Measurements from ENCODE around the gene LRFN4. TPM values are rescaled to one million over a fixed set of nuclear protein-coding genes. Genes with fewer than 3 reads are reported as not detected.

Gene LRFN4
- total RNA-seq, 4 donors from 2014 or later = 1.5 to 17.0 (median 5.4) TPM

DNA sequence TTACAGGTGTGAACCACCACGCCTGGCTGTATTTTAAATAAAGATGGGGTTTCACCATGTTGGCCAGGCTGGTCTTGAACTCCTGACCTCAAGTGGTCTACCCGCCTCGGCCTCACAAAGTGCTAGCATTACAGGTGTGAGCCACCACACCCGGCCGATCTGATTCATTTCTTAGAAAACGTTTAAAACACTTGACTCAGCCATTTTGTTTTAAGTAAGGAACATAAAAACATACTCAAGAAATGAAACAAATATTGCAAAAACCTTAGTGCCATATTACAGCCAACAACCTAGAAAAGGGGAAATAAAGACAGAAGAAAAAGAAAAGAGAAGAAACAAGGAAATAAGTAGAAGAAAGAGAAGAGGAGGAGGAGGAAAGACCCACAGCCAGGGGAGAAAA lies 17.4 kb downstream of the LRFN4 start:
- no peaks in the 10 kb centered on the region for H3K36me3 ChIP-seq
- no peaks in the 10 kb centered on the region for H3K9me3 ChIP-seq
- intact Hi-C loops (cut with DNase I; ENCODE audit: low total_unique reads) = no loop called here
- H3K4me3 ChIP-seq = no peak overlapping the region
- H3K27ac ChIP-seq = no peak overlapping the region
- no peaks in the 10 kb centered on the region for H3K27me3 ChIP-seq
- no peak for TF ChIP-seq POLR2A (IDR thresholded peaks at IDR 0.05)
- TF ChIP-seq, protein P1, sequence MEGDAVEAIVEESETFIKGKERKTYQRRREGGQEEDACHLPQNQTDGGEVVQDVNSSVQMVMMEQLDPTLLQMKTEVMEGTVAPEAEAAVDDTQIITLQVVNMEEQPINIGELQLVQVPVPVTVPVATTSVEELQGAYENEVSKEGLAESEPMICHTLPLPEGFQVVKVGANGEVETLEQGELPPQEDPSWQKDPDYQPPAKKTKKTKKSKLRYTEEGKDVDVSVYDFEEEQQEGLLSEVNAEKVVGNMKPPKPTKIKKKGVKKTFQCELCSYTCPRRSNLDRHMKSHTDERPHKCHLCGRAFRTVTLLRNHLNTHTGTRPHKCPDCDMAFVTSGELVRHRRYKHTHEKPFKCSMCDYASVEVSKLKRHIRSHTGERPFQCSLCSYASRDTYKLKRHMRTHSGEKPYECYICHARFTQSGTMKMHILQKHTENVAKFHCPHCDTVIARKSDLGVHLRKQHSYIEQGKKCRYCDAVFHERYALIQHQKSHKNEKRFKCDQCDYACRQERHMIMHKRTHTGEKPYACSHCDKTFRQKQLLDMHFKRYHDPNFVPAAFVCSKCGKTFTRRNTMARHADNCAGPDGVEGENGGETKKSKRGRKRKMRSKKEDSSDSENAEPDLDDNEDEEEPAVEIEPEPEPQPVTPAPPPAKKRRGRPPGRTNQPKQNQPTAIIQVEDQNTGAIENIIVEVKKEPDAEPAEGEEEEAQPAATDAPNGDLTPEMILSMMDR (IDR thresholded peaks at IDR 0.05) = no peak
- H3K4me1 ChIP-seq = no peaks in the 10 kb centered on the region
- no peak for DNase-seq

DNA sequence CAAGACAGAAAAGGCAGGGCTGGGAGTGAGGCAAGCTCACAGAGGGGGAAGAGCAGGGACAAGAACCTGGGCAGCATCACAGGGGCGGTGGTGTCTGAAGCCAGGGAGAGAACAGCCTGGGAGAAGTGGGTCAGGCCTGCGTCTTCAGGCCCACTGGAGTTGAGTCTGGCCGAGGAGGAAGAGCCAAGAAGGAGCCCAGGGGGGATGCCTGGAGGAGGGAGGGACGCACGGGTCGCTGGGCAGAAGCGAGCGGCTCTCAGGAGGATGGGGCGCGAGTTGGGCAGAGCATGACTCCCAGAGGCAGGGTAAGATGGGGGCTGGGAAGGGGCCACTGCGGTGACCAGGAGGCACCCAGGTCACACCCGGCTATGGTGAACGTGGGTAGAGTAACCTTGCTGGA lies 18.5 kb downstream of the LRFN4 start:
- no peak for TF ChIP-seq POLR2A (IDR thresholded peaks at IDR 0.05)
- TF ChIP-seq, protein P1 (IDR thresholded peaks at IDR 0.05) = no peak
- Histone ChIP-seq H3K4me3 (no peak overlapping the region), H3K9me3 (no peaks in the 10 kb centered on the region), H3K36me3 (no peaks in the 10 kb centered on the region), H3K27me3 (no peaks in the 10 kb centered on the region), H3K4me1 (no peaks in the 10 kb centered on the region), H3K27ac (no peak overlapping the region)
- no peak for DNase-seq
- intact Hi-C loops (cut with DNase I; ENCODE audit: low total_unique reads) = no loop called here

DNA sequence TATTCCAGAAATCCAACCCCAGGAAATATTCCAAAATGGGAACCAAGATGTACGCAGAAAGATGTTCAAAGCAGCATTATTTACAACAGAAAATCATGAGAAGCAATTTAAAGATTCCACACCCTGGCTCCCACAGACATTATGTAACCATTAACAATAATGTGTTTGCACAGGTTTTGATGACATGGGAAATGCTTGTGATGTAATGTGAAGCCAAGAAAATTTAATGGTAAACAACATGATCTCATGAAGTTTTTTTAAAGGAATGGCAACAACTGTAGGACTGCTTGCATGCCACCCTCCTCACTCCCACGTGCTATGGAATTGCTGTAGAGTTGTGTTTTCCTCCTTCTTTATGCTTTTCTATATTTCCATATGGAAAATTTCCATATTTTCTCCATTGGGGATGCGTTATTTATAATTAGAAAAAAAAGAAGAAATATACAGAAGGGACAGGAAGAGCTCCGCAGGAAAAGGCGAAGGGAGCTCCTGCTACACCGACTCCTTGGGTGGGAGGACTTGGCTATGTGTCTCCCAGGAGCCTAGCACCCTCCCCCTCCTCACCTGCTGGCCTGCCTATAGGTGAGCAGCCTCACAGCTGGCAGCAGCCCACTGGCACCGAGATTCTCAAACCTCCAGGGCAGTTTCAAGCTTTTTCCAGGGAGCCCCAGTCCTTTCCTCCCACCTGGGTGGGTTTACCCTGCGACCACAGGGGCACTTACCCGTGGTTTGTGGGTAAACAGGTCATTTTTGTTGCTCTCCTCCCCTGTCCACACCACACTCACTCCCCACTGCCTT lies 20.9 kb downstream of the LRFN4 start:
- H3K36me3 ChIP-seq = no peaks in the 10 kb centered on the region
- no peak overlapping the region for H3K27ac ChIP-seq
- no peaks in the 10 kb centered on the region for H3K27me3 ChIP-seq
- no peak overlapping the region for H3K4me3 ChIP-seq
- DNase-seq = no peak
- H3K4me1 ChIP-seq = no peaks in the 10 kb centered on the region
- TF ChIP-seq, protein P1 (IDR thresholded peaks at IDR 0.05) = no peak
- no peak for TF ChIP-seq POLR2A (IDR thresholded peaks at IDR 0.05)
- intact Hi-C loops (cut with DNase I; ENCODE audit: low total_unique reads) = no loop called here
- H3K9me3 ChIP-seq = no peaks in the 10 kb centered on the region

DNA sequence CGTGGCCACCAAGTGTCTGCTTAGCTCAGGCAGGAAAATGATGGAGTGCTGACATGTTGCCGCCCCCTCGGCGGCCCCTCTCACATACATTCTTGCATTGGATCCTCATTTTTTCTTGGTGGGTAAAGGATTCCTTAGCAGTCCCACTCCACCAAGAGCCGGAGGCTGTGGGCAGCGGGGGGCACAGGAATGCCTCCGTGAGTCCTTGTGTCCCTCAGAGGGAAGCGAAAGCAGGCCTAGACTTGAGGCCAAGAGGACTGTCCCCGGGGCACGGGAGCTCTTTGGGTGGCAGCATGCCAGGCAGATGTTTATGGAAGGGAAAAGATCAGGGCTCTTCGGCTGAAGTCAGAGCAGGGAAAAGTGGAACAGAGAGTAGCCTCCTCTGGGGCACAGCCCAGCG lies 21.6 kb downstream of the LRFN4 start:
- intact Hi-C loops (cut with DNase I; ENCODE audit: low total_unique reads) = no loop called here
- H3K27ac ChIP-seq = no peak overlapping the region

DNA sequence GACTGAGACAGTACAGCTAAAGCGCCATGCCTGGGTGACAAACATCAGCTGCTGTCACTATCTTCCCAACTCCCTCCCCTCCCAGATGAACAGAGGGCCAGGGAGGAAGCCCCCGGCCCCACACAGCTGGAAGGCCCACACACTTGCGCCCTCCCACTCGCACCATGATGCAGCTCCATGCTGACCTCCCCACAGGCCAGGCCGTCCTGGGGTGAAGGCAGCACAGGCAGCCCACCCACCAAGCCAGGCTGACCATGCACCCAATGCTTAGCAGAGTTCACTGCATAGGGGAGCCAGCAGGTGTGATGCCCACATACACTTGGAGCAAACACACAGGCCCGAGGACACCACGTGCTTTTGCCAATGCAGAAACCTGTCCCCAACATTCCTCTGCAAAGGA lies 22.1 kb downstream of the LRFN4 start:
- H3K9me3 ChIP-seq = no peaks in the 10 kb centered on the region
- no peak for DNase-seq
- TF ChIP-seq POLR2A (IDR thresholded peaks at IDR 0.05) = no peak
- TF ChIP-seq, protein P1 (IDR thresholded peaks at IDR 0.05) = no peak
- H3K27me3 ChIP-seq = no peaks in the 10 kb centered on the region
- H3K27ac ChIP-seq = no peak overlapping the region
- intact Hi-C loops (cut with DNase I; ENCODE audit: low total_unique reads) = no loop called here
- H3K4me3 ChIP-seq = no peak overlapping the region
- no peaks in the 10 kb centered on the region for H3K4me1 ChIP-seq
- no peaks in the 10 kb centered on the region for H3K36me3 ChIP-seq

More for the DNA sequence above, 21.6 kb downstream of the LRFN4 start:
- Histone ChIP-seq H3K4me1 (no peaks in the 10 kb centered on the region), H3K36me3 (no peaks in the 10 kb centered on the region), H3K4me3 (no peak overlapping the region), H3K9me3 (no peaks in the 10 kb centered on the region), H3K27me3 (no peaks in the 10 kb centered on the region)
- DNase-seq = no peak
- TF ChIP-seq POLR2A (IDR thresholded peaks at IDR 0.05) = no peak
- TF ChIP-seq, protein P1 (IDR thresholded peaks at IDR 0.05) = no peak

All from uterus (tissue), 4 donors.